Measurements from ENCODE around the gene TMEM178B.

Gene TMEM178B

DNA sequence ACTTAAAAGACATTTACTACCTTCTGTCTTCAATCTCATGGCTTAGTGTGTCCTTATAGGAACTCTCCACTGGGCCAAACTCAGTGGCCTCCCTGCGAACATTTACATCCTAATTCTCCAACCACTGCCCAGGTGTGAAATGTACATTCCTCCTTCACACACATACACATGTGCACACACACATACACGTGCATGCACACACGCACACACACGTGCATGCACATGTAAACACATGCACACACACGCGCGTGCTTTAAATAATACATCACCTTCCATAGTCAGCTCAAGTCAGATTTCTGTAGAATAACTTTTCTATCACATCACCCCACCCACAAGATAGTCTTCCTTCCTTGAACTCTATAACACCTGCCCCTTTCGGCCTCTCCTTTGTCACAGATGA, 216.5 kb downstream of the TMEM178B start:
- Mint-ChIP-seq H3K4me3 (no peak overlapping the region), H3K27ac (no peak overlapping the region), H3K27me3 (ENCODE audit: low read depth) (peaks cover 6% of the 10 kb centered on the region), H3K36me3 (ENCODE audit: low read depth) (no peaks in the 10 kb centered on the region), H3K4me1 (peaks cover 16% of the 10 kb centered on the region), H3K9me3 (no peaks in the 10 kb centered on the region)
- TF ChIP-seq, protein P1, sequence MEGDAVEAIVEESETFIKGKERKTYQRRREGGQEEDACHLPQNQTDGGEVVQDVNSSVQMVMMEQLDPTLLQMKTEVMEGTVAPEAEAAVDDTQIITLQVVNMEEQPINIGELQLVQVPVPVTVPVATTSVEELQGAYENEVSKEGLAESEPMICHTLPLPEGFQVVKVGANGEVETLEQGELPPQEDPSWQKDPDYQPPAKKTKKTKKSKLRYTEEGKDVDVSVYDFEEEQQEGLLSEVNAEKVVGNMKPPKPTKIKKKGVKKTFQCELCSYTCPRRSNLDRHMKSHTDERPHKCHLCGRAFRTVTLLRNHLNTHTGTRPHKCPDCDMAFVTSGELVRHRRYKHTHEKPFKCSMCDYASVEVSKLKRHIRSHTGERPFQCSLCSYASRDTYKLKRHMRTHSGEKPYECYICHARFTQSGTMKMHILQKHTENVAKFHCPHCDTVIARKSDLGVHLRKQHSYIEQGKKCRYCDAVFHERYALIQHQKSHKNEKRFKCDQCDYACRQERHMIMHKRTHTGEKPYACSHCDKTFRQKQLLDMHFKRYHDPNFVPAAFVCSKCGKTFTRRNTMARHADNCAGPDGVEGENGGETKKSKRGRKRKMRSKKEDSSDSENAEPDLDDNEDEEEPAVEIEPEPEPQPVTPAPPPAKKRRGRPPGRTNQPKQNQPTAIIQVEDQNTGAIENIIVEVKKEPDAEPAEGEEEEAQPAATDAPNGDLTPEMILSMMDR (IDR thresholded peaks at IDR 0.05; ENCODE audit: unreplicated experiment in 3 of 3): no peak

DNA sequence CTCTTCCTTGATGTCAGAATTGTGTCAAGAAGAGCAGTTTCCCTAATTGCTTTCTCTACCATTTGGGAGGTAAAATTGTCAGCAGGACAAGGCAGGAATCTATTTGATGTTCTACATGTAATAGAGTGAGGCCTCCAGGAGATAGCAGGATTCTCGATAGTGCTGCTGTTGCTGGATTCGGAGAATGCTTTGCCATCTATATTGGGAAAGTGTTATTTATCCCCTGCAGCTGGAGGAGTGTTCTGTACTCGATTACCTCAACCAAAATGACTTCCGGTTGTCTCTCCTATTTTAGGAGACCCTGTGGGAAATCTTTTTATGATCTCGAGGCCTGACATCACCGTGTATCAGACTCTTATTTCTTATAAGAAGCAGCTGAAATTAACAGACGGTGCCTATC, 217.1 kb downstream of the TMEM178B start:
- no peak overlapping the region for H3K4me3 Mint-ChIP-seq
- TF ChIP-seq, protein P1 (IDR thresholded peaks at IDR 0.05; ENCODE audit: unreplicated experiment in 3 of 3): no peak
- peaks cover 6% of the 10 kb centered on the region for H3K27me3 Mint-ChIP-seq (ENCODE audit: low read depth)

DNA sequence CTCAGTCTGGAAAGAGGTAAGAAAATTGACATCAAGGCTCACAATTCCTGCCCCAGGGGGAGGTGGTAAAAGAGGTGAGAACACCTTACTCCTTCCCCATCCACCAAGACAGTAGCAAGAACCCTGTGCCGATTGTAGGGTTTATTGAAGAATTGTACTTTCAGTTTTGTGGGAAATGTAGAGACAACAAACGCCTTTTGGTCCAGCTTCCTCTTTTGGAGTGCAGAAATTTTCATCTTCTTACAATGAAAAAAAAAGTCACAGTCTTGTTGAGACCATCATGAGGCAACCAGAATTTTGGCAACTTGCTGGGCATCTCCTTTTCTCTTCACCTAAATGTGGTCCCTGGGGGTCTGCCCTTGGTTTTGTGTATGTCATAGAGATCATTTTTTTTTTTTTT, 217.7 kb downstream of the TMEM178B start:
- Mint-ChIP-seq H3K36me3 (ENCODE audit: low read depth) (no peaks in the 10 kb centered on the region), H3K27me3 (ENCODE audit: low read depth) (peaks cover 6% of the 10 kb centered on the region), H3K9me3 (no peaks in the 10 kb centered on the region), H3K4me1 (peaks cover 16% of the 10 kb centered on the region), H3K4me3 (no peak overlapping the region), H3K27ac (no peak overlapping the region)
- TF ChIP-seq, protein P1 (IDR thresholded peaks at IDR 0.05; ENCODE audit: unreplicated experiment in 3 of 3): no peak

More for the DNA sequence above, 217.1 kb downstream of the TMEM178B start:
- no peak overlapping the region for H3K27ac Mint-ChIP-seq
- peaks cover 16% of the 10 kb centered on the region for H3K4me1 Mint-ChIP-seq
- no peaks in the 10 kb centered on the region for H3K9me3 Mint-ChIP-seq
- no peaks in the 10 kb centered on the region for H3K36me3 Mint-ChIP-seq (ENCODE audit: low read depth)

DNA sequence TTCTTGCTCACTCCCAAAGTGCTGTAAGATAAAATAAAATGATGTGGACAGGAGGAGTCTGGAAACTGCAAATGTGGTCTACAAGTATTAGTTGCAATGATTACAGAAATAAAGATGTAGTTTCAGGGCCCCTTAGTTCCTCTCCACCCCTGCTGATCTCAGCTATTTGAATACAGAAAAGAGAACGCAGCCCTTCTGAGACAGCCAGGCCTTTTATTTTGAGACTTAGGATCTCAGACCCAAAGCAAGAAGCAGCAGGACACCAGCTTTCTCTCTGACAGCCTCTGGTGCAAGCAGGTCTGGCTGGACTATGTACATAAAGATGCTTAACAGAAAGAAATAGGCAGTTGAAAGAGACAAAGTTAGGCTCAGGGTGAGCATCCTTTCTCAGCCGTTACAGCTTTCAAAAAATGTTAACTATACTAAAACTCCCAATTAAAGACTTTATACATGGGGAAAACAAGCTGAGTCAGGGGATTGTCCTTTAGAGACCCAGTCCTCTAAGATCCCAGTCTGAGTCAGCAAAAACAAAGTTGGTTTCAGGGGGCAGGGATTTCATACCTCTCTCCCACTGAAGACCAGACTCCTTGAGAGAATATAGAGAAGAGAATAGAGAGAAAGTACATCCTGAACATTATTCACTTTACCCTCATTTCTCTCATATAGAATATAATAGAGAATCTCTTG, 220.4 kb downstream of the TMEM178B start:
- Mint-ChIP-seq H3K36me3 (ENCODE audit: low read depth) (no peaks in the 10 kb centered on the region), H3K4me1 (no peaks in the 10 kb centered on the region), H3K27ac (no peak overlapping the region), H3K4me3 (no peak overlapping the region), H3K27me3 (ENCODE audit: low read depth) (peaks cover 12% of the 10 kb centered on the region), H3K9me3 (no peaks in the 10 kb centered on the region)
- TF ChIP-seq, protein P1 (IDR thresholded peaks at IDR 0.05; ENCODE audit: unreplicated experiment in 3 of 3): no peak

DNA sequence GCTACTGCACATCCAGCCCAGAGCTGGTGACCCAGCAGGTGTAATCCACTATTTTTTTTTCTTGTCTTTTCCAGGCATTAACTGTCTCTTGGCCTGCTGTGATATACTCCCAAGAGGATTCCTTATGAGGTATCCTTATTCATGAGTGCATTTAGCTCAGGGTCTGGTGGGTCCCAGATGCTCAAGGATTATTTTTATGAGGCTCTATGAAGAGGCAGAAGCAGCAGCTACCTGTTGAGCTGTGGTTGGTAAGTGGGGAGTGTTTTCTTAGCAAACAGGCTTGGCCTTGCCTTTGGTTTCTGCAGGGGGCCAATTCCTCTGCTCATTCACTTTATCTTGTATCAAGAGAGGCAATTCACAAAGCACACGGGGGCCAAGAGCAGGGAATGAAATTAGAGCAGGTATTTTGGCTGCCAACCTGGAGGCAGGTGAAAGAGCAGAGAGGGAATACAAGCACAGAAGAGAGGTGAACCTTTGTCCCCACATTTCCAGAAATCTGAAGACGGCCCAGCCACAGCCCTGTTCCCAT, 221.6 kb downstream of the TMEM178B start:
- H3K9me3 Mint-ChIP-seq: no peaks in the 10 kb centered on the region
- H3K36me3 Mint-ChIP-seq (ENCODE audit: low read depth): no peaks in the 10 kb centered on the region
- H3K27me3 Mint-ChIP-seq (ENCODE audit: low read depth): peaks cover 12% of the 10 kb centered on the region
- TF ChIP-seq, protein P1 (IDR thresholded peaks at IDR 0.05; ENCODE audit: unreplicated experiment in 3 of 3): no peak
- no peaks in the 10 kb centered on the region for H3K4me1 Mint-ChIP-seq
- no peak overlapping the region for H3K4me3 Mint-ChIP-seq
- no peak overlapping the region for H3K27ac Mint-ChIP-seq

DNA sequence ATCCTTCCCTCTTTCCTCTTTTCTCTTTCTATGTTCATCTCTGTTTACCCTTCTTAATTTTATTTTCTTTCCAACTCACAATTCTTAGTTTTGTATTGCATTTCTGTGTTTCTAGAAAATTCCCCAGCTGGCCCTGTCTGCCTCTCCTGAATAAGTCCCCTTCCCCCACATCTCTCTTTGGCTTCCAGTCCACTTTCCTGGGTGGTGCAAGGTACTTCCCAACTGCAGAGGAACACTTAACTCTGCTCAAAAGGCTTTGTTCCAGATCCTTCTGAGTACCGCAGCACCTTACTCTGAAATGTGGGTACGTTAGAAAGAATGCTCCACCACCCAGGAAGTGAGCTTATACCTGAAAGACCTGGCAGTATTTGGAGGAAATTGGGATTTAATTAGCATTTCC, 227.0 kb downstream of the TMEM178B start:
- Mint-ChIP-seq H3K4me1 (no peaks in the 10 kb centered on the region), H3K4me3 (no peak overlapping the region), H3K27ac (no peak overlapping the region)

More for the DNA sequence above, 227.0 kb downstream of the TMEM178B start:
- peaks cover 6% of the 10 kb centered on the region for H3K27me3 Mint-ChIP-seq (ENCODE audit: low read depth)
- H3K9me3 Mint-ChIP-seq: no peaks in the 10 kb centered on the region
- TF ChIP-seq, protein P1 (IDR thresholded peaks at IDR 0.05; ENCODE audit: unreplicated experiment in 3 of 3): no peak
- no peaks in the 10 kb centered on the region for H3K36me3 Mint-ChIP-seq (ENCODE audit: low read depth)
